H7 (cell line): Measurements from ENCODE around the gene SELENOV. TPM values are rescaled to one million over a fixed set of nuclear protein-coding genes. Genes with fewer than 3 reads are reported as not detected.

Experiments
- DNase-seq: peaks from one replicate; pipeline ENCODE4 v3.0.0; 2012
- H3K27me3 ChIP-seq: 2 replicates; pipeline ENCODE4 v1.6.0; 2011; ENCODE audit warnings: mild to moderate bottlenecking, low read length; ENCODE audit not compliant: control insufficient read depth, insufficient read depth
- H3K36me3 ChIP-seq: replicated peaks from 2 replicates; pipeline ENCODE4 v1.5.1; 2011; ENCODE audit warnings: low read length; ENCODE audit not compliant: control insufficient read depth, insufficient read depth
- H3K4me3 ChIP-seq: 2 replicates; pipeline ENCODE4 v1.5.1; 2011; ENCODE audit warnings: low read depth, mild to moderate bottlenecking, control low read depth, low read length, moderate library complexity; ENCODE audit not compliant: insufficient read depth
- total RNA-seq: library from RNA; depleted of rRNA; stranded (reverse); fragments of >200 nt; shearing (Covaris generic); gene quantifications from 2 replicates; pipeline ENCODE4 v1.2.3, GENCODE V29; 2014; rRNA removed

SELENOV gene
- total RNA-seq, 1 experiment from 2014 or later: 3.1 TPM

DNA sequence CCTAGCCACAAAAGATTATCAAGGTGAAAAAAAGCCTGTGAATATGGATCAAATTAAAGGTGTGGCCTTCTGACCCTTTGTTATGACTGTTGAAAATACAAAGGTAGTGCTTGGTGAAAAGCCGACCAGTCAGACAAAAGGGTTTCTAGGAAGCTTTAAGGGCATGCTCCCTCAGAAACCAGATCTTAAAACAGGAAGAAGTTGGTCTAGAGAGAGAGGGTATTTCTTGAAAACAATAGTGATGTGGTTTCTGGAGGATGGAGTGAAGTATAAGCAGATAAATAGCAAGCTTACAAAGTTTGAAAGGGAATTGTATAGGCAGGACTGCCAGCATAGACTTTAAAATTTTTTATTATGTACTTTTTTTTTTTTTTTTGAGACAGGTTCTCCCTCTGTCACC, 30.0 kb downstream of the SELENOV start:
- no peak for DNase-seq
- H3K36me3 ChIP-seq: no peaks in the 10 kb centered on the region
- no peaks in the 10 kb centered on the region for H3K27me3 ChIP-seq
- H3K4me3 ChIP-seq: no peak overlapping the region

DNA sequence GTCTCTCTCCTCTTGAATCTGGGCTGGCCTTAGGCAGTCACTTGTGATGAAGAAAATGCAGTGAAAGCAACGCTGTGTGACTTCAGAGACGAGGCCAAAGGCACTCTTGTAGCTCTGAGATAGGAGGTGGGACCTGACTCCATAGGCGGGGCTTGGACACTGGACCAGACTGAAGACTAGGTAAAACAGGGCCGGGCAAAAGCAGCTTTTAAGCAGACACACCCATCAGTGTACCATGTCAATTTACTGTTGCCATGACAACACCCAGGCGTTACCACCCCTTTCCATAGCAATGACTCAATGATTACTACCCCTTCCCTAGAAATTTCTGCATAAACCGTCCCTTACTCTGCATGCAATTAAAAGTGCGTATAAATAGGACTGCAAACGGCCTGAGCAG, 31.7 kb downstream of the SELENOV start:
- no peak for DNase-seq
- Histone ChIP-seq H3K27me3 (no peaks in the 10 kb centered on the region), H3K36me3 (no peaks in the 10 kb centered on the region), H3K4me3 (no peak overlapping the region)

DNA sequence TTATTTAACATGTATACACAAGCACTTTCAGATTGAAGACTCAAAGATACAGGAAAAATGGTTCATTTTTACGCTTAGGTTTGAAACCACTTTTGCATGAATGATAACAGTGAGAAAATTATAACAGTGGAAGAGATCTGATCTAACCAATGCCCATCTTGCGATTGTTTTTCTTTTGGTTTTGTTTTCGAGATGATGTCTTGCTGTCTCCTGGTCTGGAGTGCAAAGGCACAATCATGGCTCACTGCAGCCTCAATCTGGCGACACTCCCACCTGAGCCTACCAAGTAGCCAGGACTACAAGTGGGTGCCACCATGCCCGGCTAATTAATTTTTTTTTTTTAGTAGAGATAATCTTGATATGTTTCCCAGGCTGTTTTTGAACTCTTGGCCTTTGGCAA, 35.3 kb downstream of the SELENOV start:
- H3K4me3 ChIP-seq: no peak overlapping the region
- no peak for DNase-seq
- H3K27me3 ChIP-seq: no peaks in the 10 kb centered on the region; the same call in 1 of the 2 replicates
- H3K36me3 ChIP-seq: no peaks in the 10 kb centered on the region

DNA sequence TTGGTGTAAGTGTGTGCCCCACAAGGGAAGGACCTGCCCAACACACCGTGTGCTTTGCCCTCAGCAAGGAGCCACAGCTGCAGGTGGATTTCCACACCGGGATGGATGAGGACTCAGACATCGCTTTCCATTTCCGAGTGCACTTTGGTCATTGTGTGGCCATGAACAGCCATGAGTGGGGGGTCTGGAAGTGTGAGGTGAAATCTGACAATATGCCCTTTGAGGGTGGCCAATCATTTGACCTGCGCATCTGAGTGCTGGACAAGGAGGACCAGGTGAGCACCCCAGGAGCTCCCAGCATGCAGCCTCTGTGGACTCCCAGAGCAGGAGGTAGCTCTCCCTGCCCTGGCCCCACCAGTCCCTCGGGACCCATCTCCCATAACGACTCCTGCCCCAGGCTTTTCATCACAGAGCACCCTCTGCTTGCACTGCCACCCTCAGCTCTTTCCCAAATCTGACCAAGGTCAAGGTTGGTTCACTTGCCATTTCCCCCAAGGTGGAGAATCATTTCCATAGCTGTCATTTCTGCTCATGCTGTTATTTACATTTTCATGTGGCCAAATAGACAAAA, 38.2 kb downstream of the SELENOV start:
- Histone ChIP-seq H3K4me3 (no peak overlapping the region), H3K27me3 (no peaks in the 10 kb centered on the region; the same call in 1 of the 2 replicates), H3K36me3 (no peaks in the 10 kb centered on the region)
- DNase-seq: no peak

DNA sequence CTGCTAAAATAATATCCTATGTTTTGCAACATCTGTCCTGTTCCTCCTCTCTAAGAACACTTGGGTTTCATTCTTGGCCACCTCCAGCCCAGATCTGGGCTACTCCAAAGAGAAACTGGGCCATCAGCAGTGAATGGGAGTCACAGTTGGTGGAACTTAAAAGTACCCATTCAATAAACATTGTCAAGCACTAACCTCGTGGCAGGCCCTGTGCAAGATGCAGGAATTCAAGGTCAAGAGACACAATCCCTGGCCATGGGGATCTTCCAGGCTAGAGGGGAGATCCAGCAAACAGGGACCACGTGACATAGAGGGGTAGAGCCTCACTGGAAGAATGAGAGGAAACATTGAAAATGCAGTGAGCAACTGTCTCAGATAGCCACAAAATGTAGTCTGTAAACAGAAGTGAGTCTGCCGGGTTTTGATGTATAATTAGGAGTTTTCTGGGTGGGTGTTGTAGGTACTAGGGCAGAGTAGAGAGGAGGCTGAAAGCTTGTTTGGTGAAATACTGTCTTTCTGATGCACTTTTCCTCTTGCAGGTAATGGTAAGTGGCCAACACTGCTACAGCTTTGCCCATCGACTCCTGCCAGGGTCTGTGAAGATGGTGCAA, 39.9 kb downstream of the SELENOV start:
- H3K4me3 ChIP-seq: no peak overlapping the region
- no peak for DNase-seq
- no peaks in the 10 kb centered on the region for H3K36me3 ChIP-seq
- H3K27me3 ChIP-seq: no peaks in the 10 kb centered on the region; the same call in 1 of the 2 replicates

DNA sequence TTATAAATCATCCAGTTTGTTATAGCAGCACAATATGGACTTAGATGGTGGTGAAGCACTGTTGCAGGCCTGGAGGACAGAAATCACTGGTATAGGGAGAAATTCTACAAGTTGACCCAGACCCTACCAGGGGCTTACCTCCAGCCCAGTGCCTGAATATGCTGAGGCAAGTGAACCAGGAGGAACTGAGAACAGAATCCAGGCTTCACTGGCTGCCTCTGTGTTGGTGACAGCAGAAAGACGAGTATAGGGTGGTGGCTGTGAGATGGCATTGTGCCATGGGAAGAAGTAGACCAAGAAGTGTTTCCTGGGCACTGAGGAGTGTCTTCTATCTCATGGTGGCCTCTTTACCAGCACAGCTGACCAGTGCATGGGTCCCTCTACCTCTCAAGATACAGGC, 40.9 kb downstream of the SELENOV start:
- DNase-seq: no peak
- no peak overlapping the region for H3K4me3 ChIP-seq
- H3K27me3 ChIP-seq: no peaks in the 10 kb centered on the region; the same call in 1 of the 2 replicates
- no peaks in the 10 kb centered on the region for H3K36me3 ChIP-seq

DNA sequence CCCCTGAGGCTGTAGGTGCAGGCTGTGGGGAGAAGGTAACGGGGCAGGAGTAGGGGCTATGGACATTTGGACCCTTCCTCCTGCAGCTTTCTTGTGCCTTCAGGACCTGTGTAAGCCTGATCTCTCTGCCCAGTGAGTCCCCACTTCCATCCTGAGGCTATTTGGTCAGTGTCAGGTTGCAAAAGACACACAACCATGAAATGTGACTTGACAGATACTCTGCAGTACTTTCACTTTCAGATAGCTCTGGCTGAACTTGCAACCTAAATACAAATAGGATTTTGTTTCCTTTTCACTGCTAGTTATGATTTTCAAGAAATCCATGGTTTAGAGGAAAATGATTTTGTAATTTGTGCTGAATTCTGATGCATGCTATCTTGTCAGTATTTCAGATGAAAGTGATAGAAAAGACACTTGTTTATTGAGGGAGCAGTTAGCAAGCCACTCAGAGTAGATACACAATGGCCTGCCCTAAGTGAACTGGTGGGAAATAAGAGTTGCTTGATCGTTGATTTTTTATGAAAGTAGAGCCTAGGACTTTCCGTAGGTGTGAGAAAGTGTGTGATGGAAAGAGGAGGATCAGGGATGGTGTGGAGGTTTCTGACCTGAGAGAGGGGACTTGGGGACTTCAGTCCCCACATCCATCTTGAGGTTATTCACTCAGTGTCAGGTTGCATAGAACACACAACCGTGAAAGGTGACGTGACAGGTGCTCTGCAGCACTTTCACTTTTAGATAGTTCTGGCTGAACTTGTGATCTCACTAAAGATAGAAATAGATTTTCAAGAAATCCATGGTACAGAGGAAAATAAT, 43.1 kb downstream of the SELENOV start:
- no peaks in the 10 kb centered on the region for H3K36me3 ChIP-seq
- DNase-seq: no peak
- H3K27me3 ChIP-seq: no peaks in the 10 kb centered on the region; the same call in 1 of the 2 replicates
- H3K4me3 ChIP-seq: no peak overlapping the region

DNA sequence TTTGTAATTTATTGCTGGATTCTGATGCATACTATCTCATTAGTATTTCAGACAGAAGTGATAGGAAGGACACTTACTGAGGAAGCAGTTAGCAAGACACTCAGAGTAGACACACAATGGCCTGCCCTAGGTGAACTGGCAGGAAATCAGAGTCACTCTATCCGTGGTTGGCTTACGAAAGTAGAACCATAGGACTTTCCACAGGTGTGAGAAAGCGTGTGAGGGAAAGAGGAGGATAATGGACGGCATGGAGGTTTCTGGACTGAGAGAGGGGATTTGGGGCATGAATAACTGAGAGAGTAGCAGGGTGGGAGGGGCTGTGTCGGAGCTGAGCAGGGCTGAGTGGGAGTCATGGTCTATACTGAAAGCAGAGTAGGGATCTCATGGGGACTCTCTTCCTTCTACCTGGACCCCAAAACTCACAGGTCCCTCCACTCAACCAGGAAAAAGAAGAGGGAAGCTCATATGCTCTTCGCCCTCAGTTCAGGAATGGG, 43.7 kb downstream of the SELENOV start:
- DNase-seq: no peak
- no peaks in the 10 kb centered on the region; the same call in 1 of the 2 replicates for H3K27me3 ChIP-seq
- no peaks in the 10 kb centered on the region for H3K36me3 ChIP-seq
- no peak overlapping the region for H3K4me3 ChIP-seq

DNA sequence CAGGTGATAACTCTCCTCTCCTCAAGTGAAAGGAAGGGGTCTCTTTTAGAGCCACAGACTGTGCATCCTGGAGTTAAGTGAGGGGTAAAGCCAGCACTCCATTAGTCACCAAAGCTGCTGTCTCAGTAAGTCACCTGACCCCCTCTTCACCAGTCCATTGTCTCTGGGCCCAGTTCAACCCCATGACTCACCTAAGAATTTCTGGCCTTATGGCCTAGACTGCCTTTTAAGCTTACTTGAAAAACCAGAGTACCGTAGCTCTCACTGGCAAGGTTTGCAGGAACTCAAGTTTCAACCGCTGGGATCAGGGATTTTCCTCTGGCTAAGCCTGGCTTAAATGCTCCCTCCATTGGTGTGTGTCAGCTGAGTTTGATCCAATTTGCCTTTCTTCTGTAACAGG, 48.5 kb downstream of the SELENOV start:
- no peak for DNase-seq
- H3K36me3 ChIP-seq: no peaks in the 10 kb centered on the region
- no peaks in the 10 kb centered on the region; the same call in 1 of the 2 replicates for H3K27me3 ChIP-seq
- no peak overlapping the region for H3K4me3 ChIP-seq

DNA sequence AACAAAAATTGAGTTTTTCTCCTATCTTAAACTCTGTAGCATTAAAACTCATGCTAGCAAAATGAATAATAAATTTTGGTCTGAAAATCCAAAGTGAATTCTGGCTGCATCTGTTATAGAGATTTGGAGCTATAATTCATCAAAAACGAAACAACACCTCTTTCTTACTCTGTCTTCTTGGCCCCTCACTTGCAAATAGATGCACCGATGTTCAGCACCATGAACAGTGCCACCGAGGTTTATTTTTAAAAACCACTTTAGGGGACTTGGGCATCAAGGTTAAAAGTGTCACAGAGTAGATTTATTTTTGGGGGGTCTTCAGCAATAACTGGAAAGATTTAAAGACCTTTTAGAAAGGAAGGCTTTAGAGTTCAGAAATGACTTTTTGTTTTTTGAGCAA, 51.1 kb downstream of the SELENOV start:
- Histone ChIP-seq H3K27me3 (no peaks in the 10 kb centered on the region; the same call in 1 of the 2 replicates), H3K4me3 (no peak overlapping the region), H3K36me3 (no peaks in the 10 kb centered on the region)
- DNase-seq: no peak

DNA sequence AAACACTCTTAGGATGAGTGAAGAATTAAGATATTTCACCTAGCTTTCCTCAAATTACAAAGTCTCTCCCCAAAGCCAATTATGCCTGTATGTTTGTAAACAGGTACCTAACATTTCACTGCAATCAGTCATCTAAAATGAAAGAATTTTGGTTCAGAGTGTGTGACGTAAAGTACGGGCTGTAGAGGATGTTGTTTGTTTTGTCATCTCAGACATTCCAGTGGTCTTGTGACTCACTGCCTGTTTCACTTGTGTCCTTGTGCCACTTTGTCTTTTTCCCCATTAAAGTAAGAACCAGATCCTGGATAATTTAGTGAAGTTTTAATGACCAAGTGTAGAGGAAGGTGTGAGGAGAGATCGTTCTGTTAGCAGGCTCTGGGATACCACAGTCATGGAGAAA, 53.7 kb downstream of the SELENOV start:
- H3K4me3 ChIP-seq: no peak overlapping the region
- no peaks in the 10 kb centered on the region; the same call in 1 of the 2 replicates for H3K27me3 ChIP-seq
- no peaks in the 10 kb centered on the region for H3K36me3 ChIP-seq
- DNase-seq: no peak

Other genes with a start within 250 kb of the SELENOV start
- not detected in 2 replicates for gene IFNL2, start 246.7 kb upstream of the SELENOV start, total RNA-seq
- not detected in 2 replicates for gene IFNL1, start 218.7 kb upstream of the SELENOV start, total RNA-seq
- 1.9 and 2.4 TPM in 2 replicates for gene LRFN1, start 194.3 kb upstream of the SELENOV start, total RNA-seq
- gene GMFG, start 179.1 kb upstream of the SELENOV start, total RNA-seq: 0.63 TPM in 1 of 2 replicates, not detected in the other
- 113 and 122 TPM in 2 replicates for gene SAMD4B, start 172.7 kb upstream of the SELENOV start, total RNA-seq
- gene PAF1, start 124.0 kb upstream of the SELENOV start, total RNA-seq: 20.7 and 21.6 TPM in 2 replicates
- gene MED29, start 123.8 kb upstream of the SELENOV start, total RNA-seq: 38.2 and 41.6 TPM in 2 replicates
- gene ZFP36, start 108.3 kb upstream of the SELENOV start, total RNA-seq: 2.2 and 6.4 TPM in 2 replicates
- 34.2 and 90.9 TPM in 2 replicates for gene PLEKHG2, start 102.5 kb upstream of the SELENOV start, total RNA-seq
- gene RPS16, start 79.2 kb upstream of the SELENOV start, total RNA-seq: 42.4 and 55.8 TPM in 2 replicates
- 82.1 and 86.8 TPM in 2 replicates for gene SUPT5H, start 69.6 kb upstream of the SELENOV start, total RNA-seq
- 134 and 161 TPM in 2 replicates for gene TIMM50, start 34.3 kb upstream of the SELENOV start, total RNA-seq
- 2.1 and 2.6 TPM in 2 replicates for gene DLL3, start 16.2 kb upstream of the SELENOV start, total RNA-seq
- gene EID2B, start 17.7 kb downstream of the SELENOV start, total RNA-seq: 2.4 and 4.0 TPM in 2 replicates
- 14.9 and 18.4 TPM in 2 replicates for gene EID2, start 25.0 kb downstream of the SELENOV start, total RNA-seq
- gene LGALS13, start 87.4 kb downstream of the SELENOV start, total RNA-seq: not detected in 2 replicates
- not detected in 2 replicates for gene LGALS16, start 140.8 kb downstream of the SELENOV start, total RNA-seq
- not detected in 2 replicates for gene LGALS14, start 189.3 kb downstream of the SELENOV start, total RNA-seq
- not detected in 2 replicates for gene CLC, start 222.9 kb downstream of the SELENOV start, total RNA-seq